Measurements from ENCODE around the gene PHF19. TPM values are rescaled to one million over a fixed set of nuclear protein-coding genes. Genes with fewer than 3 reads are reported as not detected.

The PHF19 gene
- total RNA-seq, 4 donors from 2014 or later: 6.7 to 11.1 (median 9.3) TPM

DNA sequence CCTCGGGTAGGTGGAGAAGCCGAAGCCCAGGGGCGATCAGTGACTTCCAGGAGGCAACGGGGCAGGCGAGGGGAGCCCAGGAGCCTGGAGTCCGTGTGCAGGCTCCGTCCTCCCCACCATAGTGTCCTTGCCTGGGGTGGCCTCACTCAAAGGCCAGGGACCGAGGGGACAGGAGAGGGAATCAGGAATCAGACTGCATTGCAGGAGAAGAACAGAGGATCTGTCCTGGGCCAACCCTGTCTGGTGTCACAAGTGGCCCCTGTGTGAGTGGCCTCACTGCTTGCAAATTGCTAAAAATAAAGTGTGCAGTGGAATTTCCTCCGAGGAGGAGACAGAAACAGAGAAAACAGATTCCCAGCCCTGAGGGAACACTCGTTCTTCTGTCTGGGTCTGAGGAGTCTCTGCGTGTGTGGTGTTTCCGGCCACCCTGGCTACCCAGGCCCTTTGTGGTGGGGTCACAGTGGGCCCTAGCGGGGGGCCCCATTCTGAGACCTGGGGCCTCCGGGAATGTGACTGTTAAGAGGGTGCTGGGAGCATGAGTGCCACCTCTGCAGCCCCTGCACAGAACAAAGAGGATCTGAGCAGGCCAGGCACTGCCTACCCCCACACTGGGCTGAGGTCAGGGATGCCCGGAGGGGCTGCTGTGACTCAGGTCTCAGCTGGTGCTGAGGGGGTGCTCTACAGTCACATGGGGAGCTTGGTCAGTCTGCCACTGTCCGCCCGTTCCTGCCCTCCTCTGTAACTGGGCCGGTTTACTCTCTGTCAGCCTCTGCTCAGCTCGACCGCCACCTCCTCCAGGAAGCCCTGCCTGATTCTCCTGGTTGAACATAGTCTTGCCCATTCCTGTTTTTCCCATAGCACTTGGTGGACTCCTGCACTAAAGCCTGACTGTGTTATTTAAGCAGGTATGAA, 42.2 kb upstream of the PHF19 start:
- H3K9me3 ChIP-seq: no peaks in the 10 kb centered on the region
- peak overlapping the region; percentile 63 to 75 (median 69) for H3K27ac ChIP-seq
- WGBS, 2 donors (ENCODE audit: low coverage in 1 of 2): 50 to 80% methylated on average over 2 to 19 of the region's 20 CpGs

DNA sequence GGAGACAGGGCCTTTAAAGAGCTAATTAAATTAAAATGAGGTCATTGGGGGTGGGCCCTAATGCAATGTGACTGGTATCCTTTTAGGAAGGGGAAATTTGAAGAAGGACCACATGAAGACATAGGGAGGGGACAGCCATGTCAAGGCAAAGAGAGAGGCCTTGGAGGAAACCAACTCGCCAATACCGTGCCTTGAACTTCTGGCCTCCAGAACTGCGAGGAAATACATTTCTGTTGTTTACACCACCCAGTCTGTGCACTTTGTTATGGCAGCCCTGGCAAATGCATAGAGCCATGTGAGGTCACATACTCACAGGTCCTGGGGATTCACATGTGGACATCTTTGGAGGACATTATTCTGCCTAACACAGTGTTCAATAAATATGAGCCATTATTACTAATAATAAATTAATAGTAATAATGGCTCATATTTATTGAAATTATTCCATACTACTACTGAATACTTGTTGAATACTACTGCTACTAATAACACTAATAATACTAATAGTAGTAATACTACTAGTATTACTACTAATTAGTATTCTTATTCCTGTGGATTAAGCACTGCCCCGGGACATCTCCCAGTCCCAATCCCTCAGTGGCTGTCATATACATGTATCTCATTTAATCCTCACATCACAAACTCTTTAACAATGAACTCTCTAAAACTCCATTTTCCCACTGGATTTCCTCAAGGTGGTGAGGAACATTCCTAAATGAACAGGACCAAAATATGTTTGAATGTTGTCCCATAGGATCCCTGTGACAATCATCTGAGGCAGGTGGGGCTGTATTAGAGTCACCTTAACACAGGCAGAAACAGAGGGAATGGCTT, 41.2 kb upstream of the PHF19 start:
- WGBS, 2 donors (ENCODE audit: low coverage in 1 of 2): 88 to 100% methylated on average over 3 to 4 of the region's 4 CpGs
- Histone ChIP-seq H3K27me3 (no peaks in the 10 kb centered on the region), H3K4me1 (peaks cover 6 to 25% (median 10%) of the 10 kb centered on the region in 4 donors), H3K9me3 (no peaks in the 10 kb centered on the region), H3K4me3 (no peak overlapping the region), H3K27ac (peak overlapping the region; percentile 63 to 75 (median 69)), H3K36me3 (no peaks in the 10 kb centered on the region)
- no peak for DNase-seq
- TF ChIP-seq POLR2A (IDR thresholded peaks at IDR 0.05): no peak
- no peak for TF ChIP-seq CTCF (IDR thresholded peaks at IDR 0.05)
- TF ChIP-seq POLR2AphosphoS5 (IDR thresholded peaks at IDR 0.05): no peak
- no peak for TF ChIP-seq EP300 (IDR thresholded peaks at IDR 0.05; ENCODE audit: low read depth)
- intact Hi-C loops (cut with DNase I; ENCODE audit: low total_unique reads): no loop called here
- in situ Hi-C loops (cut with MboI; ENCODE audit: low pct_ligation_motif_present in 1 of 4, low pct_unique_long_range_greater_than_20kb in 1 of 4, low sequenced_read_pairs in 3 of 4): no loop called here

More for the DNA sequence above, 42.2 kb upstream of the PHF19 start:
- intact Hi-C loops (cut with DNase I; ENCODE audit: low total_unique reads): no loop called here
- no peak overlapping the region for H3K4me3 ChIP-seq
- TF ChIP-seq POLR2AphosphoS5 (IDR thresholded peaks at IDR 0.05) (no peak), EP300 (IDR thresholded peaks at IDR 0.05; ENCODE audit: low read depth) (no peak), POLR2A (IDR thresholded peaks at IDR 0.05) (no peak), CTCF (IDR thresholded peaks at IDR 0.05) (no peak)
- in situ Hi-C loops (cut with MboI; ENCODE audit: low pct_ligation_motif_present in 1 of 4, low pct_unique_long_range_greater_than_20kb in 1 of 4, low sequenced_read_pairs in 3 of 4): no loop called here
- H3K4me1 ChIP-seq: peaks cover 6 to 25% (median 10%) of the 10 kb centered on the region in 4 donors
- DNase-seq: no peak
- H3K36me3 ChIP-seq: no peaks in the 10 kb centered on the region
- H3K27me3 ChIP-seq: no peaks in the 10 kb centered on the region

- peak overlapping the region in 3 of 4 donors; percentile 49 to 61 (median 51) for H3K27ac ChIP-seq
- no peak for DNase-seq
Observed at GRCh38 chr9:120916991-120917880, 40.2 kb upstream of the PHF19 start.

More at GRCh38 chr9:120916991-120917880, 40.2 kb upstream of the PHF19 start:
- 87% methylated on average over 3 to 8 of the region's 8 CpGs for WGBS, 2 donors (ENCODE audit: low coverage in 1 of 2)
- no peak overlapping the region for H3K4me3 ChIP-seq
- in situ Hi-C loops (cut with MboI; ENCODE audit: low pct_ligation_motif_present in 1 of 4, low pct_unique_long_range_greater_than_20kb in 1 of 4, low sequenced_read_pairs in 3 of 4): no loop called here
- no peaks in the 10 kb centered on the region for H3K27me3 ChIP-seq
- intact Hi-C loops (cut with DNase I; ENCODE audit: low total_unique reads): no loop called here
- TF ChIP-seq CTCF (IDR thresholded peaks at IDR 0.05) (no peak), POLR2AphosphoS5 (IDR thresholded peaks at IDR 0.05) (no peak), EP300 (IDR thresholded peaks at IDR 0.05; ENCODE audit: low read depth) (no peak), POLR2A (IDR thresholded peaks at IDR 0.05) (no peak)
- H3K9me3 ChIP-seq: no peaks in the 10 kb centered on the region
- H3K36me3 ChIP-seq: no peaks in the 10 kb centered on the region
- peaks cover 6 to 25% (median 10%) of the 10 kb centered on the region in 4 donors for H3K4me1 ChIP-seq
